Suprapubic skin (tissue), 3 donors: ENCODE results near the gene KCNA4.

Experiments
- EP300 ChIP-seq: sonication (generic); formaldehyde crosslinking; IDR thresholded peaks from one replicate; pipeline ENCODE4 v1.6.1; 2017; ENCODE audit warnings: antibody characterized with exemption
- POLR2A ChIP-seq, 2 donors: fragments of 450-650 bp; IDR thresholded peaks; one replicate each; pipeline ENCODE4 v1.6.1; 2017; ENCODE audit warnings: antibody characterized with exemption in 2 of 2, mild to moderate bottlenecking in 2 of 2, moderate library complexity in 2 of 2
- TF ChIP-seq, protein P1 (sequence below), 2 donors: fragments of 200-600 bp in 1 of 2; fragments of 450-650 bp in 1 of 2; sonication (generic) in 1 of 2; IDR thresholded peaks; one replicate each; pipeline ENCODE4 v1.5.1; 2016 to 2019; ENCODE audit warnings: antibody characterized with exemption in 2 of 2, mild to moderate bottlenecking in 1 of 2, moderate library complexity in 1 of 2

DNA sequence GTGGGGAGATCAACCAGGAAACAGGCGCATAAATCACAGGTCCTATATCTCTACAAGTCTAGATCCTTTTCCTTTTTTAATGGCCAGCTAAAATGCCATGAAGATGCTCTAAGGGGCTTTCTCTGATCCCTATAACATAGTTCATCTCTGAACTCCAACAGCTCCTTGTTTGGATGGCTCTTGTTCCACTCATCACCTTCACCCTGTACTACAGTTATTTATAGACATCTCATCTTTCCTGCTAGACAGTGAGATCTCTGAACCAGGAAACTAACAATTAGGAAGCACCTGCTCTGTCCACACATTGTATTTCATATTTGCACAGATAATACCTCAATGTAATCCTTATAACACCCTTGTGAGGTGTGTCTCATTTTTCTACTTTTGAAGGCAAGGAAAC is 31.6 kb downstream of the KCNA4 start:
- TF ChIP-seq, protein P1, sequence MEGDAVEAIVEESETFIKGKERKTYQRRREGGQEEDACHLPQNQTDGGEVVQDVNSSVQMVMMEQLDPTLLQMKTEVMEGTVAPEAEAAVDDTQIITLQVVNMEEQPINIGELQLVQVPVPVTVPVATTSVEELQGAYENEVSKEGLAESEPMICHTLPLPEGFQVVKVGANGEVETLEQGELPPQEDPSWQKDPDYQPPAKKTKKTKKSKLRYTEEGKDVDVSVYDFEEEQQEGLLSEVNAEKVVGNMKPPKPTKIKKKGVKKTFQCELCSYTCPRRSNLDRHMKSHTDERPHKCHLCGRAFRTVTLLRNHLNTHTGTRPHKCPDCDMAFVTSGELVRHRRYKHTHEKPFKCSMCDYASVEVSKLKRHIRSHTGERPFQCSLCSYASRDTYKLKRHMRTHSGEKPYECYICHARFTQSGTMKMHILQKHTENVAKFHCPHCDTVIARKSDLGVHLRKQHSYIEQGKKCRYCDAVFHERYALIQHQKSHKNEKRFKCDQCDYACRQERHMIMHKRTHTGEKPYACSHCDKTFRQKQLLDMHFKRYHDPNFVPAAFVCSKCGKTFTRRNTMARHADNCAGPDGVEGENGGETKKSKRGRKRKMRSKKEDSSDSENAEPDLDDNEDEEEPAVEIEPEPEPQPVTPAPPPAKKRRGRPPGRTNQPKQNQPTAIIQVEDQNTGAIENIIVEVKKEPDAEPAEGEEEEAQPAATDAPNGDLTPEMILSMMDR (IDR thresholded peaks at IDR 0.05), result no peak
- no peak for TF ChIP-seq EP300
- TF ChIP-seq POLR2A (IDR thresholded peaks at IDR 0.05), result no peak
